ENCODE data around the gene PRSS22.
"Not testable (repeated sequence)": the region's sequence is repeated elsewhere in the genome, so short reads cannot be mapped to it uniquely, and the experiment has no call there.

Gene PRSS22

GRCh38 chr16:2857451-2858244 lies at the start of gene PRSS22:
TSS of gene PRSS22 (minus strand) at chr16:2858170. CDS start at chr16:2858104, 66 bp downstream.
- Histone ChIP-seq H3K27me3 (ENCODE audit: insufficient read depth, low read length, poor library complexity, severe bottlenecking) (no peaks in the 10 kb centered on the region), H3K4me1 (ENCODE audit: insufficient read depth, low read length, poor library complexity, severe bottlenecking) (no peaks in the 10 kb centered on the region), H3K4me3 (ENCODE audit: low read length, poor library complexity, severe bottlenecking) (no peak within 1 kb of the TSS), H3K79me2 (ENCODE audit: insufficient read depth, low read length) (no peaks in the 10 kb centered on the region), H3K36me3 (ENCODE audit: insufficient read depth, low read length) (no peaks in the 10 kb centered on the region), H3F3A (ENCODE audit: low read depth) (no peaks in the 10 kb centered on the region), H3K9me2 (replicated peaks; ENCODE audit: low read depth, low read length) (no peaks in the 10 kb centered on the region), H2AFZ (ENCODE audit: low read length) (no peak within 1 kb of the TSS), H3K4me2 (ENCODE audit: low read depth, low read length, poor library complexity, severe bottlenecking) (no peak within 1 kb of the TSS), H4K20me1 (ENCODE audit: insufficient read depth, low read length, poor library complexity, severe bottlenecking) (no peaks in the 10 kb centered on the region), H3K9me3 (ENCODE audit: insufficient read depth, low read depth, low read length) (no peaks in the 10 kb centered on the region), H3K9ac (ENCODE audit: low read depth, low read length, poor library complexity, severe bottlenecking) (no peak within 1 kb of the TSS)
- TF ChIP-seq EZH2phosphoT487 (IDR thresholded peaks at IDR 0.05; ENCODE audit: borderline replicate concordance) (no peak), CTCF (conservative IDR thresholded peaks at IDR 0.05; ENCODE audit: low read length) (no peak)

- not testable (repeated sequence) for H3K9ac ChIP-seq (ENCODE audit: low read depth, low read length, poor library complexity, severe bottlenecking); H3K36me3 ChIP-seq (ENCODE audit: insufficient read depth, low read length); H3K27me3 ChIP-seq (ENCODE audit: insufficient read depth, low read length, poor library complexity, severe bottlenecking); H3K4me1 ChIP-seq (ENCODE audit: insufficient read depth, low read length, poor library complexity, severe bottlenecking); H3F3A ChIP-seq (ENCODE audit: low read depth); H2AFZ ChIP-seq (ENCODE audit: low read length); H3K9me3 ChIP-seq (ENCODE audit: insufficient read depth, low read depth, low read length); H3K79me2 ChIP-seq (ENCODE audit: insufficient read depth, low read length); H3K9me2 ChIP-seq (replicated peaks; ENCODE audit: low read depth, low read length); H3K4me2 ChIP-seq (ENCODE audit: low read depth, low read length, poor library complexity, severe bottlenecking); H4K20me1 ChIP-seq (ENCODE audit: insufficient read depth, low read length, poor library complexity, severe bottlenecking); H3K4me3 ChIP-seq (ENCODE audit: low read length, poor library complexity, severe bottlenecking)
- TF ChIP-seq CTCF (conservative IDR thresholded peaks at IDR 0.05; ENCODE audit: low read length): peak; percentile 44
Measured at GRCh38 chr16:2907084-2907753, 49.2 kb upstream of the PRSS22 start.

GRCh38 chr16:2905988-2906387 lies 48.0 kb upstream of the PRSS22 start:
- no peaks in the 10 kb centered on the region for H3K9me3 ChIP-seq (ENCODE audit: insufficient read depth, low read depth, low read length)
- H3K4me3 ChIP-seq (ENCODE audit: low read length, poor library complexity, severe bottlenecking): no peak overlapping the region
- no peaks in the 10 kb centered on the region for H3K79me2 ChIP-seq (ENCODE audit: insufficient read depth, low read length)
- H3K27me3 ChIP-seq (ENCODE audit: insufficient read depth, low read length, poor library complexity, severe bottlenecking): no peaks in the 10 kb centered on the region
- H3K4me2 ChIP-seq (ENCODE audit: low read depth, low read length, poor library complexity, severe bottlenecking): no peak overlapping the region
- H3K9ac ChIP-seq (ENCODE audit: low read depth, low read length, poor library complexity, severe bottlenecking): no peak overlapping the region
- H4K20me1 ChIP-seq (ENCODE audit: insufficient read depth, low read length, poor library complexity, severe bottlenecking): no peaks in the 10 kb centered on the region
- H2AFZ ChIP-seq (ENCODE audit: low read length): no peak overlapping the region
- TF ChIP-seq CTCF (conservative IDR thresholded peaks at IDR 0.05; ENCODE audit: low read length): no peak
- no peaks in the 10 kb centered on the region for H3K9me2 ChIP-seq (replicated peaks; ENCODE audit: low read depth, low read length)
- H3K4me1 ChIP-seq (ENCODE audit: insufficient read depth, low read length, poor library complexity, severe bottlenecking): peaks cover 3% of the 10 kb centered on the region
- H3K36me3 ChIP-seq (ENCODE audit: insufficient read depth, low read length): no peaks in the 10 kb centered on the region
- no peaks in the 10 kb centered on the region for H3F3A ChIP-seq (ENCODE audit: low read depth)
